HG03469 (cell line): Measurements from ENCODE around the gene UBE2D1.
"Not testable (repeated sequence)": the region's sequence is repeated elsewhere in the genome, so short reads cannot be mapped to it uniquely, and the experiment has no call there.

Experiments used
- ATAC-seq: cut with Tn5 transposase; IDR thresholded peaks from one replicate; pipeline ENCODE4 v1.9.1; 2021; ENCODE audit warnings: mild to moderate bottlenecking, moderate library complexity, moderate number of reproducible peaks; ENCODE audit not compliant: unreplicated experiment

UBE2D1 gene

GRCh38 chr10:58373442-58373827 lies 38.6 kb downstream of the UBE2D1 start:
- no peak for ATAC-seq

DNA sequence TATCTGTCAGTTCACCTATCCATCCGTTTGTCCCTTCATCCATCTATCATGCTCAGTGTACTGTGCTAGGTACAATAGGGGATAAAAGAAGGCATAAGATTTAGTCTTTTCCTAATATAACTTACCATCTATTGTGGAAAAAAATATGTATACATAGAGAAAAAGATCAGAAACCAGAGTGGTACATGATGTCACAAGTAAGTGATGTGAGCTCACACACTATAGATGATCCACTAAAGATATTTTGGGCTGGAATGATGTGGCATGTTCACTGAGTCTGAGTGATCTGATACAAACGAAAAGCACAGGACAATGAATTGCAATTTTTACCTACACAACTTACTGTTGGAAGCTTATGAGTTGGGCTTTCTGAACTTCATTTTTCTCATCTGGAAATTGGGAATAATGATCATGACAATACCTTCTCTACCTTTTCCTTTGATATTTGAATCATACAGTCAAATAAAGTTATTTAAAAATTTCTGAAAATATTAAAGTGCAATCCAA lies 47.7 kb downstream of the UBE2D1 start:
- ATAC-seq = no peak

GRCh38 chr10:58384095-58384494 lies 49.3 kb downstream of the UBE2D1 start:
- peak; percentile 79 for ATAC-seq

DNA sequence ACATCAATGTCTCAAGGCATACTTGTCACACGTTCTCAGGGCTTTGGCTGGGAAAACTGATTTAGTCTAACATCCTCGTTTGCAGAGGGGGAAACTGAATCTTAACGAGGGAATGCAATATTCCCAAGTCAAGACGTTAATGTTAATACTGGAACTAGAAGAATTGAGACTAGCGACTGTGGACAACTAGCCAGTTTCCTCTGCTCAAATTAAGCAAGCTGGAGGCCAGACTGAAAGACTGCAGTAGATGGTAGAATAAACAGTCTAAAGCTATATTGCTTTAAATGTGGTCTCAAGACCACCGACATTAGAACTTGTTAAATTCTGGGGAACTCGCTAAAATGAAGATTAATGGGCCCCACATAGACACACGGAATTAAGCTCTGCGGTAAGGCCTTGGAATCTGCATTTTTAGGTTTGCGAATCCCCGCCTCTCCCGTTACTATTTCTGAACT lies 49.8 kb downstream of the UBE2D1 start:
- no peak for ATAC-seq

GRCh38 chr10:58384999-58385783 lies 50.4 kb downstream of the UBE2D1 start, which contains the start of gene TFAM:
TSS of gene TFAM (plus strand) at chr10:58385410. CDS start at chr10:58385548, 138 bp downstream.
- peak; percentile 69 for ATAC-seq

DNA sequence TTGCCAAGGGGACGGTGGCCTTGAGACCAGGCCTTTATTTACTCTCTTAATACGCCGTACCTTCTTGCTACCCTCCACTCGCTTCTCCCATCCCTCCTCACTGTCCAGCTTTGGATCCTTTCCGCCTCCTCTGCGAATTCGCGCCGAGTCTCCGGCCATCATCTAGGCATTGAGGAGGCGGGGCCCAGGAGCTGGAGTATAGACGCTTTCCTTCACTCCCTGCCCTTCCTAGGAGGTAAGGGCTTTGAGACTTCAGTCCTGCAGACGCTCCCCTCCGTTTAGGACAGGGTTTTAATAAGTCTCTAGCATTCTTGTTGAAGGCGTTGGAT lies 50.9 kb downstream of the UBE2D1 start:
- no peak for ATAC-seq

- no peak for ATAC-seq
Measured at GRCh38 chr10:58389024-58389423, 54.2 kb downstream of the UBE2D1 start.

GRCh38 chr10:58393317-58393716 lies 58.5 kb downstream of the UBE2D1 start:
- no peak for ATAC-seq

DNA sequence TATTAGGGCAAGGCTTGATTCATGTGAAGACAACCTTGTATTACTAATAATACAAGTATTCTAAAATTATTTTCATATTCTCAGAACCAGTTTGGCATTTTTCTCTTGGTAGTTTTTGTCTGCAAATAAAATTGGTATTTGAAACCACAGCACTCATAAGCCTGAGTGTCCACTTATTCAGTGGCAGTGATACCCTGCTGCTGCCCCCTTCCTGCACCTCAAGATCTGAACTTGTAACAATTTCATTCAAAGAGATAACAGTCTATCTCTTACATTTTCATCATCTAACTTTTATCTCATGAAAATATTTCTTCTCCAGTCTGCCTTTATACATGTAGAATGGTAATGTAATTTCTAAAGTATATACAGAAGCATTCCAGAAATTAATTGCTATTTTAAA lies 59.7 kb downstream of the UBE2D1 start:
- no peak for ATAC-seq

GRCh38 chr10:58396057-58396456 lies 61.3 kb downstream of the UBE2D1 start:
- ATAC-seq = no peak

DNA sequence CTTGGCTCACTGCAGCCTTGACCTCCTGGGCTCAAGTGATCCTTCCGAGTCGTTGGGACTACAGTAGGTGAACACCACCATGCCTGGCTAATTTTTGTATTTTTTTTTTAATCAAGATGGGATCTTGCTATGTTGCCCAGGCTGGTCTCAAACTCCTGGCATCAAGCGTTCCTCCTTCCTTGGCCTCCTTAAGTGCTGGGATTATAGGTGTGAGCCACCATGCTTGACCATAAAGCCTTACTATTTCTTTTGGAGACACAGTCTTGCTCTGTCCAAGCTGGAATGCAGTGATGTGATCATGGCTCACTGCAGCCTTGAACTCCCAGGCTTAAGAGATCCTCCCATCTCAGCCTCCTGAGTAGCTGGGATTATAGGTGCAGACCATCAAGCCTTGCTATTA lies 63.0 kb downstream of the UBE2D1 start:
- ATAC-seq = no peak

- ATAC-seq = no peak
Measured at GRCh38 chr10:58399410-58399809, 64.6 kb downstream of the UBE2D1 start.

GRCh38 chr10:58400609-58401008 lies 65.8 kb downstream of the UBE2D1 start:
- no peak for ATAC-seq

DNA sequence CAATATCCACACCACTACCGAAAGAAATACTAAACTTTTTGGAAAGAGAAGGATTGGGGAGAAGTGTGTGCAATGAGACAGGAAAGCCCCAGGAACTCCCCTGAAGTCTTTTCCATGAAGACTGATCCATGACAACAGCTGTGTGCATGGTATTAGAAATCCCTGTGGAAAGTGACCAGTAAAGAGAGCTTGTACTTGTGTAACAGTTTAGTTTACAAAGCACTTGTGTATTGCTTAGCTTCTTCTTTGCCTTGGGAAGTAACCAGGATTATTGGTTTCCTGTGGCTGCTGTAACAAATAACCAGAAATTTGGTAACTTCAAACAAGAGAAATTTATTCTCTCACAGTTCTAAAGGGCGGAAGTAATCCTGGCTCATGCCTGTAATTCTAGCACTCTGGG lies 69.2 kb downstream of the UBE2D1 start:
- no peak for ATAC-seq

DNA sequence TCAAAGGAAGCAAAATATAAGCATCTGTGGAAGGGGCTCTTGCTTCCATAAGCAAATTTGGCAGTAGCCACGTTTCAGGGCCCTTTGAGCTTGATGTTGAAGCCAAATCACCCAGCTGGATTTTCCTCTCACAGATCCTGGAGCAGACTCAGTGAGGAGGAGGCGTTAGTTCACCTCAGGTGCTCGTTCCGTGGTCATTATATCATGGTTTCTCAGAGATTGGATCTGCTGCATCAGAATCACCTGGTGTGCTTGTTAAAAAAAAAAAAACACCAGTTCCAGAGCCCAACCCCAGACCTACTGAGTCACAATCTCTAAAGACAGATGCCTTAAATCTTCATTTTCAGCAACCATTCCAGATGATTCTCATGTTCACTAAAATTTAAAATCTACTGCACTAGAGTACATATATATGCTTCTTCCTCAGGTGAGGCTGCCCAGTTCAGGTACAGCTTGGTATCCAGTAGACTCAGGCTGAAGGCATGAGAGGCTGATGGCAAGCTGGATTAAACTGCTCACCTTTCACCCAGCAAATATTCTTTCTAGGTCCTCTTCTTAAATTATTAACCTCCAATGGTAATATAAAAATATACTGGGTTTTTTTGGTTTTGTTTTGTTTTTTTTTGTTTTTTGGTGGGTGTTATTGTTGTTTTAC lies 75.3 kb downstream of the UBE2D1 start:
- no peak for ATAC-seq

GRCh38 chr10:58412502-58412961 lies 77.7 kb downstream of the UBE2D1 start:
- no peak for ATAC-seq

DNA sequence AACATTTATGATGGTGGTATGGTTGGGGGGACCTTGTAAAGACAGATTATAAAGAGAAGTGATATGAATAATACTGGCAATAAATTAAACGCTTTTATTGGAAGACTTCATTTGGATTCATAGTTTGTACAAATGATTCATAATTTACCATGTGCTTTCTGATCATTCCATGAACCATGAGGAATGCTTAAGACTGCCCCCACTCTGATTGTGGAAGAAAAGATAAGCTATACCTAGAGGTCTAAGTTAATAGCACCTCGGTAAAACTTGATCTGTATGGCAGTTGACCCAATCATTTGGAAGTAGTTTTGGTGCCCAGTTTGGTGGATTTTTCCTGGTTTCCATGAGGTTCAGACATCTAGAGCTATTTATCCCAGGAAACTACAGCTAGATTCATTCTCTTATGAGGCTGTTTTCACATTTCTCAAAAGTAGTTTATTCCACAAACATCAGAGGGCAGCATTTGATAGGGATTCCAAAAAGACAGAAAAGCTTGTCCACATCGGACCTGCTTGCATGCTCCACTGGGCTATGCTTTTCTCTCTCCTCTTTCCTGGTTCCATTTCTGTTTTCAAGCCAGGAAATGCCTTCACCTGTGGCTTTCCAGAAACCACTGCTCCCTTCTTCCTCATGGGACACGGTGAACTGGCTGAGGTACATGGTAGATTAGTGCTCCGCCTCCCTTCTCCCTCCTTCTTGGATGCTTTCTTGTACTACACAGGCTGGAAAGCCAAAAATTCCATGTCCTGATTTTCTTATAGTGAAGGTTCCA lies 79.7 kb downstream of the UBE2D1 start:
- no peak for ATAC-seq

- no peak for ATAC-seq
Measured at GRCh38 chr10:58415757-58416156, 81.0 kb downstream of the UBE2D1 start.

- not testable (repeated sequence) for ATAC-seq
Measured at GRCh38 chr10:58417902-58418301, 83.1 kb downstream of the UBE2D1 start.
